ENCODE data around the gene STING1. TPM values are rescaled to one million over a fixed set of nuclear protein-coding genes. Genes with fewer than 3 reads are reported as not detected.

Gene STING1
- total and polyA plus RNA-seq, 2 donors (not counting 3 experiments of a cell fraction or from before 2014, with no cell fraction given) = 108 to 143 TPM

DNA sequence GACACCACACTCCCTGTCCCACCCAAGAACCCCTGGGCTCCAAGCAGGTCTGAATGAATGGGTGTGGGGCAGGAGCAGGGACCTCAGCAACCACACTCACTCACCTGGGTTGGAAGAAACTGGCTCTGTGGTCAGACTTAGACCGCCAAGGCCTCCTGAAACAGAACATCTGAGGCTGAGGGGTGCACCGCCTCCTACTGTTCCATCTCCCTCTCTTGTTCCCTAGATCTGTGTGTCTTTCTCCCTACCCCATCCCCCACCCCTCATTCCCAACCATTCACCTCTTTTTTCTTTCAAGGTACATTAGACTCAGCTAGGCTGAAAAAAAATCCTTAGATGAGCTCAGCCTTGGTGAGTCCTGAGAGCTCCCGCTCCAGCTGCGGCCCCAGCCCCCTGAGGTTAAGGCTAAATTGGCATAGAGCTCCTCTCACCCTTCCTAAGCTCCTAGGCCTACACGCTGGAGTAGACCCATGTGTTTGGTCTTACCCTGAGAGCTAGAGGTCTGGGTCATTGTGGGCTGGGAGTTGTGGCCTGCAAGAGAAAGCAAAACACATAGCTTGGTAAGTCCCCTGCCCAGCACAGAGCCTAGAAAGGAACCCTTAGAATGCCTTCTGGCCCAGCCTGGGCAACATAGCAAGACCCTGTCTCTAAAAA lies 24.8 kb downstream of the STING1 start:
- Histone ChIP-seq H3K27ac (ENCODE audit: insufficient read depth, low read depth, low read length) (peak overlapping the region; percentile 99), H3K9me1 (replicated peaks; ENCODE audit: control insufficient read depth, extremely low read depth, insufficient read depth, low read length) (no peaks in the 10 kb centered on the region), H3K9me3 (replicated peaks; ENCODE audit: control insufficient read depth, insufficient read depth, low read length) (no peaks in the 10 kb centered on the region), H4K20me1 (replicated peaks; ENCODE audit: control insufficient read depth, extremely low read depth, insufficient read depth, low read length) (no peaks in the 10 kb centered on the region), H3K9ac (replicated peaks; ENCODE audit: extremely low read depth, insufficient read depth, low read length) (peak overlapping the region; percentile 5), H2AFZ (ENCODE audit: low read depth, low read length) (no peak overlapping the region), H3K79me2 (ENCODE audit: control insufficient read depth, insufficient read depth, low read length) (peaks cover 63% of the 10 kb centered on the region), H3K4me2 (ENCODE audit: insufficient read depth, low read length) (no peak overlapping the region), H3K27me3 (ENCODE audit: control insufficient read depth in 2 of 2, insufficient read depth in 2 of 2, low read length in 2 of 2) (no peaks in the 10 kb centered on the region), H3K36me3 (ENCODE audit: control insufficient read depth in 2 of 2, extremely low read depth in 1 of 2, insufficient read depth in 2 of 2, low read length in 2 of 2) (peaks cover 29 to 42% of the 10 kb centered on the region in 2 experiments), H3K4me3 (replicated peaks in 1 of 3; ENCODE audit: insufficient read depth in 1 of 3, low read depth in 1 of 3, low read length in 3 of 3) (no peak overlapping the region), H3K4me1 (ENCODE audit: control insufficient read depth, extremely low read depth, insufficient read depth, low read length) (peaks cover 33% of the 10 kb centered on the region)
- dilution Hi-C loops (cut with MboI; ENCODE audit: extremely low pct_ligation_motif_present, low sequenced_read_pairs) (no loop called here), intact Hi-C loops (cut with micrococcal nuclease) (loop anchor here (2.0 kb wide), 2 partner anchors 15 to 55 kb away; no protein-coding TSS in a partner anchor)
- no peak for DNase-seq (ENCODE audit: low read depth, low spot score)
- ChIA-PET CTCF (interaction anchor here (0.7 to 2.9 kb wide), 6 partner anchors 12 to 55 kb away, joined by 3 to 26 read pairs (median 8); partner anchors contain the start of gene STING1), POLR2A (interaction anchor here (0.7 to 2.4 kb wide), 4 partner anchors 12 to 61 kb away, joined by 3 to 15 read pairs (median 6); no protein-coding TSS in a partner anchor)
- BruUV-seq (replicated peaks) = no TSS peak
- no peak for FAIRE-seq
- no peak for TF ChIP-seq GATA2 (IDR thresholded peaks at IDR 0.05; ENCODE audit: insufficient read depth, insufficient read length, low read depth, low read length)
- no peak for TF ChIP-seq EZH2 (IDR thresholded peaks at IDR 0.05; ENCODE audit: borderline replicate concordance, low read depth, low read length, severe bottlenecking)
- TF ChIP-seq POLR2AphosphoS5 (IDR thresholded peaks at IDR 0.05; ENCODE audit: insufficient read depth, low read depth, low read length) = peak; percentile 13

DNA sequence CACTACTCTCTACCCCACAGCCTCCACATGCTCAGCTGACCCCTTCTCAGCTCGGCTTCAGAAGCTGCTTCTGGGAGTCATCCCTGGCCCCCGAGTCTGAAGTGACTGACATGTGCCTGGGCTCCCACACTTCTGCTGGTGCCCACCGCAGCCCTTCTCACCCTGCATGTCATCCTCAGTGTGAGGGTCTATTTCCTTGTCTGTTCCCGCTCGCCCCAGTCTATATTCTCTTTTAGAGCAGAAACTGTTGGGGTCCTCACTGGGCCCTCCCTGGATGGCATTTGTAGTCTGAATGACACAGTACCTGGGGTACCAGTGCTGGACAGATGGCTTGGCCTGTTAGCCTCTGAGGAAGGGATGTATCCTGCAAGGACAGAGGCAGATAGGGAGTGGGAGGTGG lies 25.3 kb downstream of the STING1 start:
- TF ChIP-seq, protein P1, sequence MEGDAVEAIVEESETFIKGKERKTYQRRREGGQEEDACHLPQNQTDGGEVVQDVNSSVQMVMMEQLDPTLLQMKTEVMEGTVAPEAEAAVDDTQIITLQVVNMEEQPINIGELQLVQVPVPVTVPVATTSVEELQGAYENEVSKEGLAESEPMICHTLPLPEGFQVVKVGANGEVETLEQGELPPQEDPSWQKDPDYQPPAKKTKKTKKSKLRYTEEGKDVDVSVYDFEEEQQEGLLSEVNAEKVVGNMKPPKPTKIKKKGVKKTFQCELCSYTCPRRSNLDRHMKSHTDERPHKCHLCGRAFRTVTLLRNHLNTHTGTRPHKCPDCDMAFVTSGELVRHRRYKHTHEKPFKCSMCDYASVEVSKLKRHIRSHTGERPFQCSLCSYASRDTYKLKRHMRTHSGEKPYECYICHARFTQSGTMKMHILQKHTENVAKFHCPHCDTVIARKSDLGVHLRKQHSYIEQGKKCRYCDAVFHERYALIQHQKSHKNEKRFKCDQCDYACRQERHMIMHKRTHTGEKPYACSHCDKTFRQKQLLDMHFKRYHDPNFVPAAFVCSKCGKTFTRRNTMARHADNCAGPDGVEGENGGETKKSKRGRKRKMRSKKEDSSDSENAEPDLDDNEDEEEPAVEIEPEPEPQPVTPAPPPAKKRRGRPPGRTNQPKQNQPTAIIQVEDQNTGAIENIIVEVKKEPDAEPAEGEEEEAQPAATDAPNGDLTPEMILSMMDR (IDR thresholded peaks at IDR 0.05; ENCODE audit: extremely low read depth in 1 of 2, insufficient read depth in 1 of 2, low read depth in 1 of 2, low read length in 2 of 2) = no peak
- no peak for TF ChIP-seq POLR2AphosphoS5 (IDR thresholded peaks at IDR 0.05; ENCODE audit: insufficient read depth, low read depth, low read length)
- TF ChIP-seq, protein P2, sequence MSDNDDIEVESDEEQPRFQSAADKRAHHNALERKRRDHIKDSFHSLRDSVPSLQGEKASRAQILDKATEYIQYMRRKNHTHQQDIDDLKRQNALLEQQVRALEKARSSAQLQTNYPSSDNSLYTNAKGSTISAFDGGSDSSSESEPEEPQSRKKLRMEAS (IDR thresholded peaks at IDR 0.05; ENCODE audit: insufficient read depth, insufficient read length) = no peak
- no peak for TF ChIP-seq FOS (IDR thresholded peaks at IDR 0.05; ENCODE audit: borderline replicate concordance, insufficient read depth, low read length)
- no peak for TF ChIP-seq JUN (IDR thresholded peaks at IDR 0.05; ENCODE audit: borderline replicate concordance, insufficient read depth, insufficient read length, low read depth)
- Histone ChIP-seq H3K9me3 (replicated peaks; ENCODE audit: control insufficient read depth, insufficient read depth, low read length) (no peaks in the 10 kb centered on the region), H3K4me2 (ENCODE audit: insufficient read depth, low read length) (no peak overlapping the region), H3K9me1 (replicated peaks; ENCODE audit: control insufficient read depth, extremely low read depth, insufficient read depth, low read length) (no peaks in the 10 kb centered on the region), H3K79me2 (ENCODE audit: control insufficient read depth, insufficient read depth, low read length) (peaks cover 60% of the 10 kb centered on the region), H3K9ac (replicated peaks; ENCODE audit: extremely low read depth, insufficient read depth, low read length) (no peak overlapping the region), H2AFZ (ENCODE audit: low read depth, low read length) (no peak overlapping the region), H3K36me3 (ENCODE audit: control insufficient read depth in 2 of 2, extremely low read depth in 1 of 2, insufficient read depth in 2 of 2, low read length in 2 of 2) (peaks cover 30 to 44% of the 10 kb centered on the region in 2 experiments), H3K27me3 (ENCODE audit: control insufficient read depth in 2 of 2, insufficient read depth in 2 of 2, low read length in 2 of 2) (no peaks in the 10 kb centered on the region), H3K4me1 (ENCODE audit: control insufficient read depth, extremely low read depth, insufficient read depth, low read length) (peaks cover 31% of the 10 kb centered on the region), H3K27ac (ENCODE audit: insufficient read depth, low read depth, low read length) (no peak overlapping the region), H3K4me3 (replicated peaks in 1 of 3; ENCODE audit: insufficient read depth in 1 of 3, low read depth in 1 of 3, low read length in 3 of 3) (no peak overlapping the region), H4K20me1 (replicated peaks; ENCODE audit: control insufficient read depth, extremely low read depth, insufficient read depth, low read length) (no peaks in the 10 kb centered on the region)
- FAIRE-seq (no peak), DNase-seq (ENCODE audit: low read depth, low spot score) (no peak)
- dilution Hi-C loops (cut with MboI; ENCODE audit: extremely low pct_ligation_motif_present, low sequenced_read_pairs) (no loop called here), intact Hi-C loops (cut with micrococcal nuclease) (no loop called here)
- CTCF ChIA-PET = interaction anchor here (1.0 to 2.1 kb wide), 2 partner anchors 12 to 33 kb away, joined by 3 to 5 read pairs; no protein-coding TSS in a partner anchor
- no TSS peak for BruUV-seq (replicated peaks)
- POLR2A ChIA-PET = interaction anchor here (1.1 kb wide), 1 partner anchor 12 kb away, joined by 3 read pairs; no protein-coding TSS in a partner anchor

All from endothelial cell of umbilical vein (primary cell).